Liver (tissue), 9 donors: ENCODE measurements around the gene JMJD1C. TPM values are rescaled to one million over a fixed set of nuclear protein-coding genes. Genes with fewer than 3 reads are reported as not detected.

ENCODE experiments used
- DNase-seq: peaks from one replicate; pipeline ENCODE4 v3.0.0-alpha.2; 2017; ENCODE audit warnings: low spot score
- H3K27ac ChIP-seq, 2 donors: one replicate each; pipeline ENCODE4 v1.7.0; 2013; ENCODE audit warnings: inconsistent platforms in 2 of 2, low read length in 2 of 2, control low read depth in 1 of 2, low read depth in 1 of 2, mild to moderate bottlenecking in 1 of 2
- H3K27me3 ChIP-seq, 4 donors: one replicate each; pipeline versions ENCODE4 v1.6.1 to v1.7.0; 2013; ENCODE audit warnings: low read length in 3 of 4, inconsistent platforms in 1 of 4, mild to moderate bottlenecking in 1 of 4, moderate library complexity in 1 of 4; ENCODE audit not compliant: control insufficient read depth in 4 of 4, insufficient read depth in 4 of 4
- H3K36me3 ChIP-seq, 4 donors: one replicate each; pipeline versions ENCODE4 v1.6.1 to v1.7.0; 2013; ENCODE audit warnings: low read length in 3 of 4, mild to moderate bottlenecking in 3 of 4, low read depth in 1 of 4, moderate library complexity in 1 of 4; ENCODE audit not compliant: control insufficient read depth in 4 of 4, insufficient read depth in 3 of 4
- H3K4me1 ChIP-seq, 4 donors: one replicate each; pipeline versions ENCODE4 v1.6.1 to v1.7.0; 2013; ENCODE audit warnings: low read length in 3 of 4, mild to moderate bottlenecking in 3 of 4, moderate library complexity in 1 of 4; ENCODE audit not compliant: control insufficient read depth in 4 of 4, insufficient read depth in 4 of 4
- H3K4me3 ChIP-seq, 3 donors: one replicate each; pipeline versions ENCODE4 v1.6.1 to v1.7.0; 2013; ENCODE audit warnings: low read length in 3 of 3, control low read depth in 1 of 3, low read depth in 1 of 3, mild to moderate bottlenecking in 1 of 3
- H3K9ac ChIP-seq, 2 donors: one replicate each; pipeline ENCODE4 v1.7.0; 2013; ENCODE audit warnings: low read length in 2 of 2, mild to moderate bottlenecking in 2 of 2, moderate library complexity in 2 of 2, control low read depth in 1 of 2, low read depth in 1 of 2
- H3K9me3 ChIP-seq, 4 donors: one replicate each; pipeline versions ENCODE4 v1.6.1 to v1.7.0; 2013; ENCODE audit warnings: low read length in 3 of 4; ENCODE audit not compliant: control insufficient read depth in 4 of 4
- ATF3 ChIP-seq: IDR thresholded peaks from 2 replicates; pipeline ENCODE4 v1.6.1; 2016; ENCODE audit warnings: antibody characterized with exemption
- EGR1 ChIP-seq, 2 donors: IDR thresholded peaks; 2 replicates each; pipeline ENCODE4 v1.6.1; 2016 to 2018; ENCODE audit warnings: antibody characterized with exemption in 2 of 2, low read depth in 2 of 2
- FOXA1 ChIP-seq: IDR thresholded peaks from 2 replicates; pipeline ENCODE4 v1.6.1; 2016; ENCODE audit warnings: antibody characterized with exemption
- FOXA2 ChIP-seq: IDR thresholded peaks from 2 replicates; pipeline ENCODE4 v1.6.1; 2016; ENCODE audit warnings: antibody characterized with exemption
- GABPA ChIP-seq, 2 donors: IDR thresholded peaks in 1 of 2; conservative IDR thresholded peaks in 1 of 2; 2 replicates each; pipeline ENCODE4 v1.6.1; 2016; ENCODE audit warnings: antibody characterized with exemption in 2 of 2, mild to moderate bottlenecking in 1 of 2, moderate library complexity in 1 of 2
- HNF4A ChIP-seq, 2 donors: conservative IDR thresholded peaks; 2 replicates each; pipeline ENCODE4 v1.6.1; 2016; ENCODE audit warnings: antibody characterized with exemption in 2 of 2, mild to moderate bottlenecking in 2 of 2
- HNF4G ChIP-seq: IDR thresholded peaks from 2 replicates; pipeline ENCODE4 v1.6.1; 2016; ENCODE audit warnings: antibody characterized with exemption
- MAX ChIP-seq: IDR thresholded peaks from 2 replicates; pipeline ENCODE4 v1.6.1; 2016; ENCODE audit warnings: antibody characterized with exemption
- NR2F2 ChIP-seq: IDR thresholded peaks from 2 replicates; pipeline ENCODE4 v1.6.1; 2016; ENCODE audit warnings: antibody characterized with exemption
- RAD21 ChIP-seq, 2 donors: IDR thresholded peaks; 2 replicates each; pipeline ENCODE4 v1.6.1; 2016; ENCODE audit warnings: antibody characterized with exemption in 2 of 2, mild to moderate bottlenecking in 2 of 2
- RXRA ChIP-seq, 2 donors: IDR thresholded peaks; 2 replicates each; pipeline ENCODE4 v1.6.1; 2017 to 2018; ENCODE audit warnings: antibody characterized with exemption in 2 of 2, mild to moderate bottlenecking in 1 of 2
- SP1 ChIP-seq: IDR thresholded peaks from 2 replicates; pipeline ENCODE4 v1.6.1; 2018; ENCODE audit warnings: antibody characterized with exemption, mild to moderate bottlenecking
- TAF1 ChIP-seq: conservative IDR thresholded peaks from 2 replicates; pipeline ENCODE4 v1.6.1; 2016; ENCODE audit warnings: antibody characterized with exemption, mild to moderate bottlenecking
- YY1 ChIP-seq: IDR thresholded peaks from 2 replicates; pipeline ENCODE4 v1.6.1; 2016; ENCODE audit warnings: antibody characterized with exemption, mild to moderate bottlenecking
- ZBTB33 ChIP-seq: IDR thresholded peaks from 2 replicates; pipeline ENCODE4 v1.6.1; 2016; ENCODE audit warnings: antibody characterized with exemption
- WGBS: extraction: QIAGEN DNeasy Blood & Tissue Kit; methylation state at CpG from one replicate; pipeline ENCODE4 v1.1.7; 2013; 5-methylcytosine and 5-hydroxymethylcytosine counted together
- polyA plus RNA-seq, 2 donors: library from polyadenylated mRNA; stranded (reverse) in 1 of 2; unstranded in 1 of 2; fragments of 200-250 nt in 1 of 2; fragments of >200 nt in 1 of 2; fragmentation: Nextera tagmentation in 1 of 2; extraction: Ambion mirVana in 1 of 2; gene quantifications; one replicate each; pipeline versions ENCODE4 v1.2.1 to v1.2.3, GENCODE V29; 2013 to 2015
- total RNA-seq, 2 donors: library from RNA; depleted of rRNA; stranded (reverse); fragments of >200 nt; gene quantifications; one replicate each; pipeline ENCODE4 v1.2.3, GENCODE V29; 2014
- TF ChIP-seq, protein P1 (sequence below): fragments of 150-350 bp; IDR thresholded peaks from 2 replicates; pipeline ENCODE4 v1.5.1; 2017; ENCODE audit warnings: improper control_type of control experiment, low read depth, low read length; ENCODE audit not compliant: missing input control
- donor health status: healthy.
- donor health status: healthy.
- donor health status: healthy.
- donor health status: healthy.
- donor health status: healthy.

The JMJD1C gene
- total and polyA plus RNA-seq, 4 donors: 11.0 to 93.1 (median 56.0) TPM

- no peaks in the 10 kb centered on the region for H3K27me3 ChIP-seq
- 72% methylated on average over 2 of the region's 2 CpGs for WGBS
- peaks cover 5 to 28% (median 16%) of the 10 kb centered on the region in 4 donors for H3K4me1 ChIP-seq
- no peaks in the 10 kb centered on the region for H3K36me3 ChIP-seq
- no peak overlapping the region for H3K4me3 ChIP-seq
- H3K9me3 ChIP-seq: no peaks in the 10 kb centered on the region
- TF ChIP-seq FOXA1: no peak
- peak; percentile 93 for TF ChIP-seq NR2F2
- H3K9ac ChIP-seq: no peak overlapping the region
- H3K27ac ChIP-seq: peak overlapping the region; percentile 14 to 56
- no peak for DNase-seq
Observed at GRCh38 chr10:63241841-63242281, 223.9 kb downstream of the JMJD1C start.

DNA sequence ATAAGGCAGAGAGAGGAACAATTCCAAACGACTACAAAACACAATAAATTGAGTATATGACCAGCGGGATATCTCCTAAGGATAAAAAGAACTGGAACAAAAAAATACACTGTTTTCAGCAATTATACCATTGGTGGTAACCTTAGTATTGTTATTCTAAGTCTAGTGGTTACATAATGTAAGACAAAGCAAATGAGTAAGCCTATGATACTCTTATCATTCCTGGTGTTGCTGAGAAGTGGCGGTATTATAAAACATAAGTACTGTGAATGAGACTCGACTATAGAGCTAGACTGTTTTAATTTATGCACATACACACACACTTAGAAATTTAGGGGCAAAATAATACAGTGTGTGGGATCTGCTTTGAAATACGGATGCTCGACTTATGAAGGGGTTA is 225.0 kb downstream of the JMJD1C start:
- Histone ChIP-seq H3K9ac (no peak overlapping the region), H3K4me1 (peaks cover 7 to 32% (median 21%) of the 10 kb centered on the region in 4 donors), H3K36me3 (no peaks in the 10 kb centered on the region), H3K4me3 (no peak overlapping the region), H3K9me3 (no peaks in the 10 kb centered on the region), H3K27ac (peak overlapping the region in 1 of 2 donors; percentile 18), H3K27me3 (no peaks in the 10 kb centered on the region)
- DNase-seq: no peak
- TF ChIP-seq RAD21 (IDR thresholded peaks at IDR 0.05) (no peak), HNF4A (conservative IDR thresholded peaks at IDR 0.05) (no peak), ATF3 (no peak), ZBTB33 (no peak), EGR1 (IDR thresholded peaks at IDR 0.05; ENCODE audit: low read depth in 2 of 2) (no peak), RXRA (IDR thresholded peaks at IDR 0.05) (no peak), MAX (no peak), FOXA1 (no peak), GABPA (IDR thresholded peaks at IDR 0.05 in 1 of 2, conservative IDR thresholded peaks at IDR 0.05 in 1 of 2) (no peak), HNF4G (no peak), FOXA2 (no peak)
- TF ChIP-seq, protein P1, sequence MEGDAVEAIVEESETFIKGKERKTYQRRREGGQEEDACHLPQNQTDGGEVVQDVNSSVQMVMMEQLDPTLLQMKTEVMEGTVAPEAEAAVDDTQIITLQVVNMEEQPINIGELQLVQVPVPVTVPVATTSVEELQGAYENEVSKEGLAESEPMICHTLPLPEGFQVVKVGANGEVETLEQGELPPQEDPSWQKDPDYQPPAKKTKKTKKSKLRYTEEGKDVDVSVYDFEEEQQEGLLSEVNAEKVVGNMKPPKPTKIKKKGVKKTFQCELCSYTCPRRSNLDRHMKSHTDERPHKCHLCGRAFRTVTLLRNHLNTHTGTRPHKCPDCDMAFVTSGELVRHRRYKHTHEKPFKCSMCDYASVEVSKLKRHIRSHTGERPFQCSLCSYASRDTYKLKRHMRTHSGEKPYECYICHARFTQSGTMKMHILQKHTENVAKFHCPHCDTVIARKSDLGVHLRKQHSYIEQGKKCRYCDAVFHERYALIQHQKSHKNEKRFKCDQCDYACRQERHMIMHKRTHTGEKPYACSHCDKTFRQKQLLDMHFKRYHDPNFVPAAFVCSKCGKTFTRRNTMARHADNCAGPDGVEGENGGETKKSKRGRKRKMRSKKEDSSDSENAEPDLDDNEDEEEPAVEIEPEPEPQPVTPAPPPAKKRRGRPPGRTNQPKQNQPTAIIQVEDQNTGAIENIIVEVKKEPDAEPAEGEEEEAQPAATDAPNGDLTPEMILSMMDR: no peak
- 87% methylated on average over 6 of the region's 6 CpGs for WGBS

DNA sequence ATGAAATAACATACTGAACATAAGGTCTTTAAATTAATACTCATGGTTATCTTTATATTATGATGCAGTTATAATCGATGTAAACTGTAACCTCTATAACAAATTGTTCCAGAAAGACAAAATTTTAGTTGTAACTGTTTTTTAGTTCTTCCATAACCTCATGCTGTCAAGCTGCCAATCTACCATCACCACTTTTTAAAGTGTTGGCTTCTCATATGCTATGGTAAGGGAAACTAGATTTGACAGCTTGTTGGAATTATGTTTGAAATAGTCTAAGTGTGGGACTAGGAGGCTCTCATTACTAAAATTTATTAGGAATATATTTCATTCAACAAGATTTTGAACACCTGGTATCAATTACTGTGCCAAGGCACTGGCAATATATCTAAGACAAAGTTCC is 227.3 kb downstream of the JMJD1C start:
- Histone ChIP-seq H3K9me3 (no peaks in the 10 kb centered on the region), H3K4me1 (peaks cover 9 to 33% (median 26%) of the 10 kb centered on the region in 4 donors), H3K27ac (no peak overlapping the region), H3K9ac (no peak overlapping the region), H3K4me3 (no peak overlapping the region), H3K36me3 (no peaks in the 10 kb centered on the region), H3K27me3 (no peaks in the 10 kb centered on the region)
- 85% methylated on average over 1 of the region's 1 CpG for WGBS
- no peak for DNase-seq
- TF ChIP-seq NR2F2 (no peak), TAF1 (no peak), YY1 (no peak), SP1 (no peak), HNF4A (conservative IDR thresholded peaks at IDR 0.05) (no peak), FOXA1 (no peak), ZBTB33 (no peak), RXRA (IDR thresholded peaks at IDR 0.05) (no peak), MAX (no peak), RAD21 (IDR thresholded peaks at IDR 0.05) (no peak), GABPA (IDR thresholded peaks at IDR 0.05 in 1 of 2, conservative IDR thresholded peaks at IDR 0.05 in 1 of 2) (no peak), HNF4G (no peak), EGR1 (IDR thresholded peaks at IDR 0.05; ENCODE audit: low read depth in 2 of 2) (no peak), FOXA2 (no peak)
- TF ChIP-seq, protein P1: no peak
